BLaER1 (cell line): ENCODE measurements around the gene GDF7.

Experiments
- H3K27ac ChIP-seq: shearing (Covaris generic); formaldehyde crosslinking; 2 replicates; pipeline ENCODE4 v1.8.1; 2022
- H3K27me3 ChIP-seq: shearing (Covaris generic); formaldehyde crosslinking; 2 replicates; pipeline ENCODE4 v1.8.1; 2022
- H3K36me3 ChIP-seq: shearing (Covaris generic); formaldehyde crosslinking; 2 replicates; pipeline ENCODE4 v1.8.1; 2022
- H3K4me1 ChIP-seq: shearing (Covaris generic); formaldehyde crosslinking; 2 replicates; pipeline ENCODE4 v1.8.1; 2022
- H3K4me2 ChIP-seq: shearing (Covaris generic); formaldehyde crosslinking; 2 replicates; pipeline ENCODE4 v1.8.1; 2022
- H3K4me3 ChIP-seq: shearing (Covaris generic); formaldehyde crosslinking; 2 replicates; pipeline ENCODE4 v1.8.1; 2022
- H3K9ac ChIP-seq: shearing (Covaris generic); formaldehyde crosslinking; 2 replicates; pipeline ENCODE4 v1.8.1; 2022
- H3K9me3 ChIP-seq: shearing (Covaris generic); formaldehyde crosslinking; 2 replicates; pipeline ENCODE4 v1.8.1; 2022
- H4K20me1 ChIP-seq: shearing (Covaris generic); formaldehyde crosslinking; 2 replicates; pipeline ENCODE4 v1.8.1; 2022
- Cebpa-rat ChIP-seq: shearing (Covaris generic); IDR thresholded peaks from 2 replicates; pipeline ENCODE4 v1.8.1; 2022

GDF7 gene

GRCh38 chr2:20728114-20728758 lies 61.3 kb downstream of the GDF7 start:
- H3K9me3 ChIP-seq = no peaks in the 10 kb centered on the region
- no peaks in the 10 kb centered on the region for H3K4me1 ChIP-seq
- no peaks in the 10 kb centered on the region for H4K20me1 ChIP-seq
- H3K4me2 ChIP-seq = no peak overlapping the region
- H3K27ac ChIP-seq = no peak overlapping the region
- no peak for TF ChIP-seq Cebpa-rat
- peaks cover 38% of the 10 kb centered on the region for H3K36me3 ChIP-seq
- H3K9ac ChIP-seq = no peak overlapping the region
- no peak overlapping the region for H3K4me3 ChIP-seq
- H3K27me3 ChIP-seq = no peaks in the 10 kb centered on the region
